Ovary (tissue), 9 donors: ENCODE data around the gene SLAMF1. TPM values are rescaled to one million over a fixed set of nuclear protein-coding genes. Genes with fewer than 3 reads are reported as not detected.

Experiments used
- DNase-seq, 5 donors: peaks; one replicate each; pipeline ENCODE4 v3.0.0-alpha.2; 2019 to 2020
- H3K27ac ChIP-seq, 2 donors: fragments of 200-600 bp; one replicate each; pipeline versions ENCODE4 v1.5.1 to v1.8.0; 2019 to 2022
- H3K27me3 ChIP-seq: fragments of 200-600 bp; one replicate; pipeline ENCODE4 v1.8.0; 2022
- H3K36me3 ChIP-seq: fragments of 200-600 bp; sonication (generic); one replicate; pipeline ENCODE4 v1.5.1; 2019
- H3K4me1 ChIP-seq: one replicate; pipeline ENCODE4 v1.8.1; 2013; ENCODE audit warnings: mild to moderate bottlenecking, moderate library complexity; ENCODE audit not compliant: insufficient read depth
- H3K4me3 ChIP-seq: fragments of 200-600 bp; sonication (generic); one replicate; pipeline ENCODE4 v1.5.1; 2017
- H3K9me3 ChIP-seq, 2 donors: fragments of 200-600 bp in 1 of 2; sonication (generic) in 1 of 2; one replicate each; pipeline versions ENCODE4 v1.5.1 to v1.8.1; 2013 to 2019; ENCODE audit warnings: mild to moderate bottlenecking in 1 of 2, moderate library complexity in 1 of 2
- CTCF ChIP-seq, 3 donors: fragments of 450-650 bp in 2 of 3; fragments of 200-600 bp in 1 of 3; IDR thresholded peaks; one replicate each; pipeline versions ENCODE4 v1.5.1 to v1.8.0; 2016 to 2022; ENCODE audit warnings: antibody characterized with exemption in 3 of 3, mild to moderate bottlenecking in 1 of 3
- EP300 ChIP-seq: sonication (generic); formaldehyde crosslinking; IDR thresholded peaks from one replicate; pipeline ENCODE4 v1.6.1; 2017; ENCODE audit warnings: antibody characterized with exemption
- POLR2A ChIP-seq: fragments of 450-650 bp; IDR thresholded peaks from one replicate; pipeline ENCODE4 v1.6.1; 2017; ENCODE audit warnings: antibody characterized with exemption, mild to moderate bottlenecking, moderate library complexity
- WGBS, 3 donors: extraction: QIAGEN DNeasy Blood & Tissue Kit in 1 of 3; methylation state at CpG; one replicate each; pipeline versions ENCODE4 v1.1.5 to v1.1.7; 2013 to 2017; 5-methylcytosine and 5-hydroxymethylcytosine counted together
- intact Hi-C, 4 donors: fragments of 100-400 bp; cut with DNase I; formaldehyde crosslinking; loops; one replicate each; pipeline versions ENCODE4 v1.11.0 to v1.15.1; 2022 to 2023
- polyA plus RNA-seq, 2 donors: library from polyadenylated mRNA; stranded (reverse); fragments of 200-250 nt in 1 of 2; fragments of 350-450 nt in 1 of 2; fragmentation: Illumina TruSeq in 1 of 2; extraction: RNeasy Lipid Tissue Mini Kit (QIAGEN cat#74804) in 1 of 2; gene quantifications; one replicate each; pipeline ENCODE4 v1.2.3, GENCODE V29; 2013 to 2014
- total RNA-seq, 7 donors: library from RNA; depleted of rRNA in 2 of 7; stranded (reverse); fragments of >200 nt in 2 of 7; fragmentation: NEBNext Ultra II Directional in 3 of 7; extraction: Animal tissue kit (Norgen Biotek cat#: 25700) in 3 of 7; gene quantifications; one replicate each; pipeline versions ENCODE4 v1.1.0 to v1.2.4, GENCODE V29; 2016 to 2023
- donor health status: DM: no; HTN: no; CAD: no; lungs with moderate emphysema.
- donor health status: DM: no; HTN: no; CAD: no.
- donor health status: Bipolar disorder and iron deficiency.
- donor health status: DM: yes; HTN: yes; CAD: no.
- donor health status: DM: no; HTN: no; CAD: no.
- donor health status: DM: yes; HTN: yes; CAD: no.

SLAMF1 gene
- total and polyA plus RNA-seq, 9 donors: 0.15 to 0.68 (median 0.27) TPM; not detected in 3

- H3K4me1 ChIP-seq: no peaks in the 10 kb centered on the region
- no peaks in the 10 kb centered on the region for H3K9me3 ChIP-seq
- no peak overlapping the region for H3K27ac ChIP-seq
- no peak overlapping the region for H3K4me3 ChIP-seq
- no peaks in the 10 kb centered on the region for H3K27me3 ChIP-seq
- no peak for TF ChIP-seq EP300
- TF ChIP-seq POLR2A: no peak
- no peak for TF ChIP-seq CTCF (IDR thresholded peaks at IDR 0.05)
- WGBS, 3 donors: 67 to 83% (median 78%) methylated on average over 6 of the region's 6 CpGs
- no peaks in the 10 kb centered on the region for H3K36me3 ChIP-seq
- intact Hi-C loops: no loop called here
- no peak for DNase-seq
These were observed 38.8 kb downstream of the SLAMF1 start for GRCh38 chr1:160608057-160608456.

GRCh38 chr1:160607672-160608032 lies 39.2 kb downstream of the SLAMF1 start:
- WGBS, 3 donors: 81 to 90% (median 83%) methylated on average over 1 of the region's 1 CpG
- Histone ChIP-seq H3K27ac (no peak overlapping the region), H3K4me1 (no peaks in the 10 kb centered on the region), H3K36me3 (no peaks in the 10 kb centered on the region), H3K4me3 (no peak overlapping the region), H3K9me3 (no peaks in the 10 kb centered on the region), H3K27me3 (no peaks in the 10 kb centered on the region)
- intact Hi-C loops: no loop called here
- DNase-seq: no peak
- TF ChIP-seq POLR2A (no peak), CTCF (IDR thresholded peaks at IDR 0.05) (no peak), EP300 (no peak)

- H3K27me3 ChIP-seq: no peaks in the 10 kb centered on the region
- TF ChIP-seq POLR2A: no peak
- TF ChIP-seq EP300: no peak
- TF ChIP-seq CTCF (IDR thresholded peaks at IDR 0.05): no peak
- WGBS, 3 donors: 32 to 38% (median 33%) methylated on average over 3 of the region's 3 CpGs
- H3K36me3 ChIP-seq: no peaks in the 10 kb centered on the region
- H3K4me3 ChIP-seq: no peak overlapping the region
- no peak overlapping the region for H3K27ac ChIP-seq
- no peak for DNase-seq
- H3K4me1 ChIP-seq: no peaks in the 10 kb centered on the region
- no peaks in the 10 kb centered on the region for H3K9me3 ChIP-seq
- intact Hi-C loops: no loop called here
These were observed 39.7 kb downstream of the SLAMF1 start for GRCh38 chr1:160607011-160607671.

- intact Hi-C loops: no loop called here
- Histone ChIP-seq H3K27me3 (no peaks in the 10 kb centered on the region), H3K9me3 (no peaks in the 10 kb centered on the region), H3K36me3 (no peaks in the 10 kb centered on the region), H3K4me3 (no peak overlapping the region), H3K27ac (no peak overlapping the region), H3K4me1 (no peaks in the 10 kb centered on the region)
- no peak for DNase-seq
- TF ChIP-seq POLR2A (no peak), EP300 (no peak), CTCF (IDR thresholded peaks at IDR 0.05) (no peak)
- 51 to 65% (median 61%) methylated on average over 1 of the region's 1 CpG for WGBS, 3 donors
These were observed 40.2 kb downstream of the SLAMF1 start for GRCh38 chr1:160606611-160607010.
